H1 (cell line): ENCODE measurements around the gene RNF39. TPM values are rescaled to one million over a fixed set of nuclear protein-coding genes. Genes with fewer than 3 reads are reported as not detected.

Source experiments
- TCF12 ChIP-seq: IDR thresholded peaks from 2 replicates; pipeline ENCODE4 v1.6.1; 2011; ENCODE audit warnings: low read depth, mild to moderate bottlenecking, low read length
- polyA plus RNA-seq, 7 experiments: library from polyadenylated mRNA; depleted of rRNA in 3 of 7; stranded (reverse) in 5 of 7; unstranded in 2 of 7; fragments of >200 nt in 5 of 7; fragments of 200-250 nt in 2 of 7; gene quantifications; 1 replicate in 5 of 7; 2 replicates in 1 of 7; 4 replicates in 1 of 7; pipeline versions ENCODE4 v1.2.1 to v1.2.3, GENCODE V29; 2011 to 2013; ENCODE audit warnings: missing spikeins in 2 of 7, mixed read lengths in 2 of 7
- total RNA-seq: library from RNA; stranded (reverse); fragmentation: NEBNext Ultra II Directional; extraction: Animal tissue kit (Norgen Biotek cat#: 25700); gene quantifications from 2 replicates; pipeline ENCODE4 v1.2.1, GENCODE V29; 2021

RNF39 gene
- total and polyA plus RNA-seq, 2 of the 8 experiments (the other 6 are each of a cell fraction or from before 2014, with no cell fraction given): 1.4 to 2.3 TPM

GRCh38 chr6:30100585-30101443, 25.2 kb upstream of the RNF39 start (continued):
- 0 out of 2 replicates have a peak, but pooled peaks have one; percentile 17 for TF ChIP-seq TCF12
